Measurements from ENCODE around the gene NSMCE1. TPM values are rescaled to one million over a fixed set of nuclear protein-coding genes. Genes with fewer than 3 reads are reported as not detected.
"Not testable (repeated sequence)": the region's sequence is repeated elsewhere in the genome, so short reads cannot be mapped to it uniquely, and the experiment has no call there.

Gene NSMCE1
- total RNA-seq, 1 experiment from 2014 or later, result 62.6 TPM

- Histone ChIP-seq H3K36me3 (no peaks in the 10 kb centered on the region), H3K27ac (no peak overlapping the region), H3K4me1 (replicated peaks) (peaks cover 17% of the 10 kb centered on the region), H3K4me3 (no peak overlapping the region), H3K9me3 (replicated peaks) (no peaks in the 10 kb centered on the region), H3K27me3 (replicated peaks) (no peaks in the 10 kb centered on the region)
- no peak for DNase-seq (ENCODE audit: low read depth in 1 of 2, low spot score in 2 of 2)
Observed at GRCh38 chr16:27290562-27290961, 22.0 kb upstream of the NSMCE1 start.

GRCh38 chr16:27289669-27290068 is 21.1 kb upstream of the NSMCE1 start:
- H3K4me1 ChIP-seq (replicated peaks), result peaks cover 17% of the 10 kb centered on the region
- no peaks in the 10 kb centered on the region for H3K9me3 ChIP-seq (replicated peaks)
- no peaks in the 10 kb centered on the region for H3K27me3 ChIP-seq (replicated peaks)
- no peak for DNase-seq (ENCODE audit: low read depth in 1 of 2, low spot score in 2 of 2)
- no peaks in the 10 kb centered on the region for H3K36me3 ChIP-seq
- no peak overlapping the region for H3K4me3 ChIP-seq
- H3K27ac ChIP-seq, result no peak overlapping the region

DNA sequence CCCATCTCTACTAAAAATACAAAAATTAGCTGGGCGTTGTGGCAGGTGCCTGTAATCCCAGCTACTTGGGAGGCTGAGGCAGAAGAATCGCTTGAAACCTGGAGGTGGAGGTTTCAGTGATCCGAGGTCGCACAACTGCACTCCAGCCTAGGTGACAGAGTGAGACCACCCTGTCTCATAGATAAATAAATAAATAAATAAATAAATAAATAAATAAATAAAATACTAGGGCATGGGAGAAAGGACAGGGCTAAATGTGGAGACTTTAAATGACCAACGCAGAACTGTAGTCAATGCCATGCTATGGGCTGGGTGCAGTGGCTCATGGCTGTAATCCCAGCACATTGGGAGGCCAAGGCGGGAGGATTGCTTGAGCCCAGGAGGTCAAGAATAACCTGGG is 19.7 kb upstream of the NSMCE1 start:
- not testable (repeated sequence) for H3K9me3 ChIP-seq (replicated peaks); H3K36me3 ChIP-seq; DNase-seq (ENCODE audit: low read depth in 1 of 2, low spot score in 2 of 2); H3K27ac ChIP-seq; H3K27me3 ChIP-seq (replicated peaks); H3K4me3 ChIP-seq
- peaks cover 17% of the 10 kb centered on the region for H3K4me1 ChIP-seq (replicated peaks)

- no peak overlapping the region for H3K4me3 ChIP-seq
- no peaks in the 10 kb centered on the region for H3K9me3 ChIP-seq (replicated peaks)
- no peak for DNase-seq (ENCODE audit: low read depth in 1 of 2, low spot score in 2 of 2)
- no peak overlapping the region for H3K27ac ChIP-seq
- H3K27me3 ChIP-seq (replicated peaks), result no peaks in the 10 kb centered on the region
- no peaks in the 10 kb centered on the region for H3K36me3 ChIP-seq
- peaks cover 17% of the 10 kb centered on the region for H3K4me1 ChIP-seq (replicated peaks)
Observed at GRCh38 chr16:27287887-27288286, 19.3 kb upstream of the NSMCE1 start.

DNA sequence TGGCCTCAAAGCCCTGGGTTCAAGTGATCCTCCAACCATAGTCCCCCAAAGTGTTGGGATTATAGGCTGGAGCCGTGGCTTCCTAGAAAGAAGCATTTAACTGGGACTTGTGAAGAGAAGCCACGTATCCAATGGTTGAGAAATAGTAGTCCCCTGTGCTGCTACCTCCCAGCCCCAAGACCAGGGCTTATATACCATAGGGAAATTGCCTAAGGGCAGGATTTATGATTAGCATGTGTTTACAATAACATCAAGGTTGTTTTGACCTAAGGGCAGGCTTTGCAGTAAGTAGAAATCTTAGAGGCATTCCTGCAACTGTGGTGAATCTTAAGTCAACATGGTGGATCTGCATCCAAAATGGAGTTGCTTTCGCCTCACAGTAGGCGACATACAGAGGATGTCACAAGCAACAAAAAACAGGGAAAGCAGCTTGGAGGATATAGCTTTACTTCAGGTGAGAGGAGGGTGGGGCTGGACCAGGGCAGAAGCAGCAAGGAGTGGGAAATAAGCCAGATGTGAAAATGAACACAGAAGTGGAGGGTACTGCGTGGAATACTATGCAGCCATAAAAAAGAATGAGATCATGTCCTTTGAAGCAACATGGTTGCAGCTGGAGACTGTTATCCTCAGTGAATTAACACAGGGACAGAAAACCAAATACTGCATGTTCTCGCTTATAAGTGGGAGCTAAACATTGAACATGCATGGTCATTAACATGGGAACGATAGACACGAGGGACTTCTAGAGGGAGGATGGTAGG is 18.7 kb upstream of the NSMCE1 start:
- Histone ChIP-seq H3K27ac (peak overlapping the region; percentile 42; the same call in 1 of the 2 replicates), H3K4me3 (no peak overlapping the region), H3K36me3 (no peaks in the 10 kb centered on the region), H3K9me3 (replicated peaks) (no peaks in the 10 kb centered on the region), H3K4me1 (replicated peaks) (peaks cover 17% of the 10 kb centered on the region), H3K27me3 (replicated peaks) (no peaks in the 10 kb centered on the region)
- DNase-seq (ENCODE audit: low read depth in 1 of 2, low spot score in 2 of 2), result no peak

GRCh38 chr16:27286451-27286850 is 17.9 kb upstream of the NSMCE1 start:
- Histone ChIP-seq H3K4me3 (no peak overlapping the region), H3K4me1 (replicated peaks) (peaks cover 17% of the 10 kb centered on the region)

DNA sequence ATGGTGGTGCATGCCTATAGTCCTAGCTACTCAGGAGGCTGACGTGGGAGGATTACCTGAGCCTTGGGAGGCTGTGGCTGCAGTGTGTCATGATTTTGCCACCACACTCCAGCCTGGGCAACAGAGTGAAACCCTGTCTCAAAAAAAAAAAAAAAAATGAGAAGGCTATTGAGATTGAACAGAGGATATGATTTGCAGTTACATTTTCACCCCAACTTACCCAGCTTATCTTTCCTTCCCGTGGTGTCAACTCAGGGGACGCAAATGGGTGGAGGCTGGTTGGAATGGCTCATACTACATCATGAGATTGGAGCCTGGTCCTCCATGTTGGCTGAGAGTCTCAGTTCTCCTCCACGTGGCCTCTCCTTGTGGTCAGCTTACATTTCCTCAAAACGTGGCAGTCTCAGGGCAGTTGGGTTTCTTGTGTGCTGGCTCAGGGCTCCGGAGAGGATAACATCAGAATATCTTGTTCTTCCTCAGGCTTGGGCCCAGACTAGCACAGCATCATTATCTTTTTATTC is 17.2 kb upstream of the NSMCE1 start:
- peaks cover 17% of the 10 kb centered on the region for H3K4me1 ChIP-seq (replicated peaks)
- H3K27me3 ChIP-seq (replicated peaks), result no peaks in the 10 kb centered on the region
- H3K9me3 ChIP-seq (replicated peaks), result no peaks in the 10 kb centered on the region
- H3K27ac ChIP-seq, result peak overlapping the region; percentile 6
- no peak overlapping the region for H3K4me3 ChIP-seq
- H3K36me3 ChIP-seq, result no peaks in the 10 kb centered on the region
- no peak for DNase-seq (ENCODE audit: low read depth in 1 of 2, low spot score in 2 of 2)

More at GRCh38 chr16:27286451-27286850, 17.9 kb upstream of the NSMCE1 start:
- Histone ChIP-seq H3K27ac (peak overlapping the region; percentile 42), H3K27me3 (replicated peaks) (no peaks in the 10 kb centered on the region), H3K36me3 (no peaks in the 10 kb centered on the region), H3K9me3 (replicated peaks) (no peaks in the 10 kb centered on the region)
- peak; percentile 79 to 84 for DNase-seq (ENCODE audit: low read depth in 1 of 2, low spot score in 2 of 2)

DNA sequence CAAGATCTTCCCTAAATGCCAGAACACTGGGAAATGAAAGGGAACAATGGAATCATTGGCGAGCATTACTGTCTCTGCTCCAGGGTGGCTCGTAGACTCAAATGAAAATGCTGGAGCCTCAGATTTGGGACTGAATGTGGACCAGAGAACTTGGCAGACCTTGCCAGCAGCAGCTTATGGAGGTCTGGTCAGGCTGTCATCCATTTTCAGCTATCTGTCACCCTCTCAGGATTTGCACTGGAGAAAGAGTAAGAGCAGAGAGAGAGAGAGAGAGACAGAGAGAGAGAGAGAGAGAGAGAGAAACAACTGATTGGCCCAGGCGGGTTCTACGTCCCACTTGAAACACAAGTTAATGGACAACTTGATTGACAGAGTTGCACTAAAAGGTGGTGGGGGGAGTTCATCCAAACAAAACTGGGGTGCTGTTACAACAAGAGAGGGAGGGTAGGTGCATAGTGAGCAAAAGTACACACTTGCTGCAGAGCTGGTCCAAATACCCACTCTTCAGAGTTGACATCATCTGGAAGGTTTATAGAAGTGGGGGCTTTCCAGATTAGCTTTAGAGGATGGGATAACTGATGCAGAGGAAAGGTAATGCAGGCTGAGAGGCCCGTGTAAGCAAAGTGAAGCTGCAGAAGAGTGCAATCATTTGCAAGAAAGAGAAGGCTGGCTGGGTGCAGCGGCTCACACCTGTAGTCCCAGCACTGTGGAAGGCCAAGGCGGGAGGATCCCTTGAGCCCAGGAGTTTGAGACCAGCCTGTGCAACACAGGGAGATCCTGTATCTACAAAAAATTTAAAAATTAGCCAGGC is 16.5 kb upstream of the NSMCE1 start:
- H3K27me3 ChIP-seq (replicated peaks), result no peaks in the 10 kb centered on the region
- peaks cover 17% of the 10 kb centered on the region for H3K4me1 ChIP-seq (replicated peaks)
- H3K27ac ChIP-seq, result no peak overlapping the region
- H3K9me3 ChIP-seq (replicated peaks), result no peaks in the 10 kb centered on the region
- DNase-seq (ENCODE audit: low read depth in 1 of 2, low spot score in 2 of 2), result no peak
- no peak overlapping the region for H3K4me3 ChIP-seq
- H3K36me3 ChIP-seq, result no peaks in the 10 kb centered on the region

DNA sequence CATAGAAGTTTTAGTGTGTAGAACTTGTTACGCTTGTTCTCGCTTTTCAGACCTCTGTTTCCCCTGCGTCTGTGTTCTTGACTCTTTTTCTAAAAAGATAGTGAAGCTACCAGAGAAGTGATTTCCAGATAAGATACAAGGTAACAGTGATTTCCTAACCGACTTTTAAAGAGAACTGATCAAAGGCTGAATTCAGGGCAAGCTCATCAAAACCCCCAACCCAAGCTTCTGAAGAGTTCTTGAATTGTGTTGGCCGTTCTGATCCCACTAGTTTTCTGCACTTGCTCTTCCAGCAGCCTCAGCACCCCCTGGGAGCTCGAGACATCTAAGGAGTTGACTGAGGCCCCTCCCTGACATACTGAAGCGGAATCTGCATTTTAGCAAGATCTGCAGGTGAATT is 12.7 kb upstream of the NSMCE1 start:
- no peak overlapping the region for H3K4me3 ChIP-seq
- H3K36me3 ChIP-seq, result no peaks in the 10 kb centered on the region
- no peaks in the 10 kb centered on the region for H3K27me3 ChIP-seq (replicated peaks)
- DNase-seq (ENCODE audit: low read depth in 1 of 2, low spot score in 2 of 2), result no peak
- H3K27ac ChIP-seq, result no peak overlapping the region
- H3K9me3 ChIP-seq (replicated peaks), result no peaks in the 10 kb centered on the region
- H3K4me1 ChIP-seq (replicated peaks), result peaks cover 5% of the 10 kb centered on the region

DNA sequence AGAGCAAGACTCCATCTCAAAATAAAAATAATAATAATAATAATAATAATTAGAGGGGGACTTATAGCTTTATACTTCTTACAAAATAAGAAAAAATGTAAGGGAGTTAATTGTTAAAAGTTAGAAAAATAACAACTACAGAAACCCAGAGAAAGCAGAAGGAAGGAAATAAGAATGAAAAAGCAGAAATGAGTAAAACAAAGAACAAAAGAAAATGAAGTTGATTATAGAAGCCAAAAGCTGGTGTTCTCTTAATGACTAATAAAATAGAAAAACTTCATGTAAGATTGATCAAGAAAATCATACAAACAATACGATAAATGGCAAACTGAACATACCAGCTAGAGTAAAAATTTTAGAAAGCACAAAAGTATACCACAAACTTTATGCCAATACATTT is 6.8 kb upstream of the NSMCE1 start:
- H3K27me3 ChIP-seq (replicated peaks), result no peaks in the 10 kb centered on the region

DNA sequence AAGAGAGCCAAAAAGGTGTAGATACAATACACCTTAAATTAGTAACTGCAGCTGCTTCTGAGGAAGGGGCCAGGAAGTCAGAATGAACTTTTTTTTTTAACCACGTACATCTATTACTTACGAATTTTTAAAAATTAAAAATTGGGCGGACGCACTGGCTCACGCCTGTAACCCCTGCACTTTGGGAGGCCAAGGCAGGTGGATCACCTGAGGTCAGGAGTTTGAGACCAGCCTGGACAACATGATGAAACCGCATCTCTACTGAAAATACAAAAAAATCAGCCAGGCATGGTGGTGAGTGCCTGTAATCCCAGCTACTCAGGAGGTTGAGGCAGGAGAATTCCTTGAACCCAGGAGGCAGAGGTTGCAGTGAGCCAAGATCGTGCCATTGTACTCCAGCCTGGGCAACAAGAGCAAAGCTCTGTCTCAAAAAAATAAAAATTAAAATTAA is 5.9 kb upstream of the NSMCE1 start:
- DNase-seq (ENCODE audit: low read depth in 1 of 2, low spot score in 2 of 2); H3K27ac ChIP-seq; H3K4me3 ChIP-seq; H3K36me3 ChIP-seq; H3K27me3 ChIP-seq (replicated peaks); H3K9me3 ChIP-seq (replicated peaks); H3K4me1 ChIP-seq (replicated peaks): not testable (repeated sequence)

More for the DNA sequence above, 6.8 kb upstream of the NSMCE1 start:
- DNase-seq (ENCODE audit: low read depth in 1 of 2, low spot score in 2 of 2), result no peak
- H3K9me3 ChIP-seq (replicated peaks), result no peaks in the 10 kb centered on the region
- H3K27ac ChIP-seq, result no peak overlapping the region
- no peak overlapping the region for H3K4me3 ChIP-seq
- no peaks in the 10 kb centered on the region for H3K4me1 ChIP-seq (replicated peaks)
- H3K36me3 ChIP-seq, result no peaks in the 10 kb centered on the region

DNA sequence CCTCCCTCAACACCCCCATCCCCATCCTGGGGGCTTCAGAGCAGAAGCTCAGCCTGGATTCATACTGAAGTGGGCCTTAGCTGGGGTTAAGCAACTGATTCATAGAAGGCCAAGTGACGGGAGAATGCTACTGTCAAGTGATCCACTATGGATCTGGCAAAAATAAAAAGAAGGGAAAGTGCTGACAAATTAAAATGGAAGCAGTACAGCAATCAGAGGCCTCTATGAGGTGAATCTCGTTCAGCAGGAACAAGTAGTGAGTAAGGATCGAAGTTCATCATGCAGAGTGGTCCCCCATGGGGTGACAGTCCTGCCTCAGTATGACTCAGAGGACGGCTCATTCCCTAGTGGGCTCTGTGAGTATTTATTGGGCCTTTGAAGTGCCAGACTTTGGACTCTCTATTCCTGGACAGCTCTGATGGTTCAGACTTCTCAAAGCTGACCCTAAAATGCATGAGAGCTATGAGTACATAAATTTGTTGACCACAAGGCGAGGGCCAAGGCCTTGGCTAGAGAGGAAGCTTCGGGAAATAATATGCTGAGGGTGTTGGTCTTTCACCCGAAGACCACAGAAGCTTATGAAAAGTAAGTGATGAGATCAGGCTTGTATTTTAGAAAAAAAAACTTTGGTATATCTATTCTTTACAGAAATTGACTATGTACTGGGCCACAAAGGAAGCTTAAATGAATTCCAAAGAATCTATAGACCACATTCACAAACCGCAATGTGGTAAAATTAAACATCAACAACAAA is 5.3 kb upstream of the NSMCE1 start:
- Histone ChIP-seq H3K4me3 (no peak overlapping the region), H3K9me3 (replicated peaks) (no peaks in the 10 kb centered on the region), H3K27ac (no peak overlapping the region), H3K27me3 (replicated peaks) (no peaks in the 10 kb centered on the region), H3K36me3 (no peaks in the 10 kb centered on the region), H3K4me1 (replicated peaks) (peaks cover 7% of the 10 kb centered on the region)
- no peak for DNase-seq (ENCODE audit: low read depth in 1 of 2, low spot score in 2 of 2)

- Histone ChIP-seq H3K4me3 (no peak overlapping the region), H3K27me3 (replicated peaks) (no peaks in the 10 kb centered on the region), H3K27ac (no peak overlapping the region), H3K9me3 (replicated peaks) (no peaks in the 10 kb centered on the region), H3K36me3 (no peaks in the 10 kb centered on the region), H3K4me1 (replicated peaks) (peaks cover 7% of the 10 kb centered on the region)
- no peak for DNase-seq (ENCODE audit: low read depth in 1 of 2, low spot score in 2 of 2)
Observed at GRCh38 chr16:27273330-27273669, 4.7 kb upstream of the NSMCE1 start.

Measured in SJSA1 (cell line).